ENCODE measurements around the gene DUS1L.

The DUS1L gene

GRCh38 chr17:82022310-82022980 lies 43.2 kb downstream of the DUS1L start, which contains the start of gene CENPX:
CENPX (minus strand) TSS chr17:82022878; CDS start chr17:82022861, 17 bp downstream.
- DNase-seq = no peak

DNA sequence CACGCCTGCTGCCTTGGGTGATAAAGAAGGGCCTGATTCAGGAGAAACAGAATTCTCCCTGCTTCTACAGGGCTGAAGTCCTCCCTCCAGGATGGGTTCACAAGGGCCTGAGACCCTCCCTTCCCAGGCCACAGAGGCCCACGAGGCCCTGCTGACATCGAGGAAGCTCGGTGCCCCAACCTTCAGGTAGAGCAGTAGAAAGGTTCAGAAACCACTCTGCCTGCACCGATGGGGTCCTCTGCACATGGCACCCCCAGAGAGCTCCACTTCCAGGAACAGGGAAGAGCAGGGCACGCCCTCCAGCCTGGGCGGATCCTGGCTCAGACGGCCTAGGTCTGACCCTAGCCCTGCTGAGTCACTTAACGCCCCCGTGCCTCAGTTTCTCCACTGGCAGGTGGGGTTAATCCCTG lies 43.7 kb downstream of the DUS1L start:
- no peak for DNase-seq

- peak; percentile 50 for DNase-seq
Measured at GRCh38 chr17:82021107-82021899, 44.3 kb downstream of the DUS1L start.

- DNase-seq = no peak
Measured at GRCh38 chr17:82020572-82021106, 45.0 kb downstream of the DUS1L start.

GRCh38 chr17:82019690-82020571 lies 45.7 kb downstream of the DUS1L start:
- DNase-seq = peak; percentile 33

DNA sequence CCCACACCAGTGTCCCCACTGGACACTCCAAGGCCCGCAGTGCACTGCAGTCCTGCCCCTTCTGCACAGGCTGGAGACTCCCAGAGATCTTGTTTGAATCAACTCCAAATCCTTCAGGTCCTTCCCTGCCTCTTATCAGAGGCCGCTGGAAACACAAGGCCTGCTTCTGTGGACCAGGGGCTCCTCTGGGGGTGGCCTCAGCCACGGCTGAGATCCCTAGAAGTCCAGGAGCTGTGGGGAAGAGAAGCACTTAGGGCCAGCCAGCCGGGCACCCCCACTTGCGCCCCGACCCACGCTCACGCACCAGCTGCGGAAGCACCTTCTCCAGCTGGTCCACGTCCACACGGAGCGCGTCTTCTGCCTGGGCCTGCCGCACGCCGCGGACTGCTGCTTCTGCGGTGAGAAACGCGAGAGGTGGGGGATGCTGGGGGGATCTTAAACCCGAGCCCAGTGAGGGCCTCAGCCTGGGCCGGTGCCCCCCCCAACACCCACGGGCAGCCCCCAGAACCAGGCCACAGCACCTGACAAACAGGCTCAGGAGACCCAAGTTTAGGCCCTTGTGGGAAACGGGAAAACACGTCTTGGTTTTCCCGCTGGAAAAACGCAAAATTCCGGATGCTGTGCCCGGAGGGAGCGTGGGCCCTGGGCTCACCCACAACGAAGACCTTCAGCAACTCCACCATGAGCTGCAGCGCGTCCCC lies 46.5 kb downstream of the DUS1L start:
- no peak for DNase-seq

DNA sequence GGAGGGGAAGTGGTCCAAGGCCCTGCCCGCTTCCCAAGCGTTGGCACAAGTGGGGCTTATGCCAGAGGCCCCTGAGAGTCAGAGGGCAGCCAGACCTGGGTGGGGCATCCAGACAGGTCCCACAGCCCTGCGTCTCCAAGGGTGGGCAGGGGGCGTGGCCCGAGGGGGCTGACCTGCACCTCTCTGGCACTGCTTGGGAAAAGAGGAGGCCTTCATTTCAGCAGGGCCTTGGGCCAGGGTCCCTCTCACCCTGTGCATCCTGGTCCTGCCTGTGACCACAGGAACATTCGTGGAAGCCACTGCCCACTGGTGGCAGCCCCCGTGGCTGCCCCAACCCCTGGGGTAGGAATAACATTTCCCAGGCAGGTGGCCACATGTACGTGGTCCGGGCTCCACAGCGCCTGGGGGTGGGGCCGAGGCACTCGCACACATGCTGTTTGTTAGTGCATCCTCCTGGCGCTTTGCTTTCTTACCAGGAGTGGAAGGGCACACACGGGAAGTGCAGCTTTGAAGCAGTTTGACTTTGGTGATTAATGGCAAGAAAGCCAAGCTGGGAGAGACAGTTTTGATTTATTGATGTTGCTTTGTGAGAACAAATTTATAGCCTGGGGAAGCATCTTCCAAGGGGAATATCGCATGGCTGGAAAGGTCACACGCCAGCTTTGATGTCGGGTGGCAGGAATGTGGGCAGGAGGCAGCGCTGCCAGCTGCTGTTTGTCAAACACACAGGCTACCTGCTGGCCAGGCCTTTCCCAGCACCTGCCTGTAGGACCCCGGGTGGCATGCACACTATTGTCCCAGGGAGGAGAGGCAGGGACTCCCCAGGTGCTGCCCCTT lies 47.2 kb downstream of the DUS1L start:
- peak; percentile 82 for DNase-seq

DNA sequence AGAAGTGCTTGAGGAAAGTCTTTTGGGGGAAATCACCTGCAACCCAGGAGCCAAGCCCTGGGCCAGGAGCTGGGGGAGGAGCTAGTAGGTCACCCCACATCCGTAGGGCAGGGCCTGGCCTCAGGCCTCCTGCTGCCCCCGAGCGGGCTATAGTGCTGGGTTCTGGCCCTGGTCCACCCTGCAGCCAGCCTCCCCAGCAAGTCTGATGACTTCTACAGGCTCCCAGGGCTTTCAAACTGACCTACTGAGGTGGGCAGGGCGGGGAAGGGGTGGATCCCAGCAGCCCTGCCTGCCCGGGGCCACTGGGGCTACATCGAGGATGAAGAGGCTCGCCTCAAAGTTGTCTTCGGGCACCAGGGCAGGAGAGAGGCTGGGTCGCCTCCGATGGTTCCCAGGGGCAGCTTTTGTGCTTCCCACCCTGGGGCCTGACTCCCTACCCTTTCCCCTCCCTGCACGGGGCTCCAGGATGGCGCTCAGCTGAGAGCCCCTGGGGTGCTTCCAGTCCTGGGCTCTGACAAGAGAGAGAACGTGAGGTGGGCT lies 47.9 kb downstream of the DUS1L start:
- no peak for DNase-seq

DNA sequence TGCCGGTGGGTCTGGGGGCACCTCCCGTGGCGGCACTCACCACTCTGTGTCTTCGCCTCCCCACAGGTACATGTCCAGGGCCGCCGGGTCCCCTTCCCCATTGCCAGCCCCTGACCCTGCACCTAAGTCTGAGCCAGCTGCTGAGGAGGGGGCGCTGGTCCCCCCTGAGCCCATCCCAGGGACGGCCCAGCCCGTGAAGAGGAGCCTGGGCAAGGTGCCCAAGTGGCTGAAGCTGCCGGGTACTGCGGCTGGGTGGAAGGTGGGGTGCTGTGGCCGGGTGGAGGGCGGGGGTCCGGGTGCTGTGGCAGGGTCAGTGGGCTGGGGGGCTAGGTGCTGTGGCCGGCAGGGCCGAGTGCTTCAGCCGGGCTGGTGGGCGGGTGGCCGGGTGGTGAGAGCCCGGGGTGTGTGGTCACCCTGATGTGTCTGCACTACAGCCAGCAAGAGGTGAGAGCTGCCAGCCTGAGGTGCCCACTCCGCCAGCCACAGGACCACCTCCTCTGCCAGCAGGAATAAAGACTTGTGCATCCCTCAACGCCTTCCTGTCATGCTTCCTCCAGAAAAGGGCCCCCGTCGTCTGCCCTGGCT lies 48.6 kb downstream of the DUS1L start:
- DNase-seq = no peak

GRCh38 chr17:82016061-82016874 lies 49.3 kb downstream of the DUS1L start:
- DNase-seq = no peak

DNA sequence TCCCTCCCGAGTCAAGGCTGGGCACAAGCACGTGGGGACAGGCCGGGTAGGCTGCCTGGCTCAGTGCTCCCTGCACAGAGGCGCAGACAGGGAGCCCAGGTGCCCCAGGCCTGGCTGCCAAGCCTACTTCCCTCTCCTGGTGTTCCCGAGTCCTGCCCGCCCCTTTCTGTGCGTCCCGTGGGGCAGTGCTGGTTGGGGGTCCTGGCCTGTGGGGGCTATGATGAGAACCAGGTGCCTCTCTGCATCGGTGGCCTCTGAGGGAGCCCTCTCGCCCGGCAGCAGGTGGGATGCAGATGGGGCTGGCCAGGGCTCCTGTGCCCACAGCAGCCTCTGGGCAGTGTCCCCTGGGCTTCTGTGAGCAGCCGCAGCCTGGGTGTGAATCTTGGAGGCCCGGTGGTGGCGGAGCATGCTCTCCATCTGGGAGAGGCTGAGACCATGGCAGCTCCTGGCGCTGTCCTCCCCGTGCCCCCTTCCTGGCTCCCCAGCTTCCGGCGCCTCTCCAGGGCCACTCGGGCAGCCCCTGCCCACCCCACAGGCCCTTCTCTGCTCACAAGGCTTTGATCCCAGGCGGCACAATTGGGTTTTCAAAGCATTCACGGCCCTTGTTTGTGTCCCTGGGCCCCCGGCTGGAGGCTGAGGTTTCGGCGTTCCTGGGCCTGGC lies 50.2 kb downstream of the DUS1L start:
- DNase-seq = no peak

GRCh38 chr17:82014971-82015310 lies 50.7 kb downstream of the DUS1L start:
- no peak for DNase-seq

DNA sequence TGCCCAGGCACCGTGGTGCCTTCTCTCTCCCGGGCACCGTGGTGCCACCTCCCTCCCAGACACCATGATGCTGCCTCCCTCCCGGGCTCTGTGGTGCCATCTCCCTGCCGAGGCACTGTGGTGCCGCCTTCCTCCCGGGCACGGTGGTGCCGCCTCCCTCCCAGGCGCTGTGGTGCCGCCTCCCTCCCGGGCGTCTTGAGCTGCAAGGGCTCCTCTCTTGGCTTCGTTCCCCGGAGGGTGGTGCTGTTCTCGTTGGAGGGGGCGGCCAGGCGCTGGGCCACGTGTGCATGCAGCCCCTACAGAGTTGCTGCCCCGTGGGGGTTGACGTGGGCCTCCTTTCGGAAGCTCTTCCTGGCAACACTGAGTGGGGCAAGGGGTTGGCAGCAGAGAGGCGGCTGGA lies 51.2 kb downstream of the DUS1L start:
- DNase-seq = no peak

- DNase-seq = no peak
Measured at GRCh38 chr17:82013772-82014321, 51.8 kb downstream of the DUS1L start.

GRCh38 chr17:82013341-82013740 lies 52.3 kb downstream of the DUS1L start:
- no peak for DNase-seq

- no peak for DNase-seq
Measured at GRCh38 chr17:82012640-82013295, 52.8 kb downstream of the DUS1L start.

- DNase-seq = no peak
Measured at GRCh38 chr17:82012261-82012639, 53.4 kb downstream of the DUS1L start.

- DNase-seq = no peak
Measured at GRCh38 chr17:82011617-82012187, 53.9 kb downstream of the DUS1L start.
